ENCODE results near the gene ACMSD.
"Not testable (repeated sequence)": the region's sequence is repeated elsewhere in the genome, so short reads cannot be mapped to it uniquely, and the experiment has no call there.

Gene ACMSD

GRCh38 chr2:134852518-134852917, 14.1 kb downstream of the ACMSD start:
- DNase-seq (ENCODE audit: low read depth in 2 of 2) = no peak

- no peak for DNase-seq (ENCODE audit: low read depth in 2 of 2)
Observed at GRCh38 chr2:134855709-134856108, 17.3 kb downstream of the ACMSD start.

DNA sequence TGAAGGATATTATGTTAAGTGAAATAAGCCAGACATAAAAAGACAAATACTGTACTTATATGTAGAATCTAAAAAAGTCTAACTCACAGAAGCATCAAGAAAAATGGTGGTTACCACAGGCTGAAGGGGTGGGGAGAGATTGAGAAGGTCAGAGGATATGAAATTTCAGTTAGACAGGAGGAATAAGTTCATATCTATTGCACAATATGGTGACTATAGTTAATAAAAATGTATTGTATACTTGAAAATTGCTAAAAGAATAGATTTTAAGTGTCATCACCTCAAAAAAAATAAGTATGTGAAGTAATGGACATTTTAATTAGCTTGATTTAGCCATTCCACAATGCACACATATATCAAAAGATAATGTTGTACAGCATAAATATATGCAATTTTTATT, 19.8 kb downstream of the ACMSD start:
- no peak for DNase-seq (ENCODE audit: low read depth in 2 of 2)

GRCh38 chr2:134861173-134861572, 22.8 kb downstream of the ACMSD start:
- DNase-seq (ENCODE audit: low read depth in 2 of 2) = no peak

DNA sequence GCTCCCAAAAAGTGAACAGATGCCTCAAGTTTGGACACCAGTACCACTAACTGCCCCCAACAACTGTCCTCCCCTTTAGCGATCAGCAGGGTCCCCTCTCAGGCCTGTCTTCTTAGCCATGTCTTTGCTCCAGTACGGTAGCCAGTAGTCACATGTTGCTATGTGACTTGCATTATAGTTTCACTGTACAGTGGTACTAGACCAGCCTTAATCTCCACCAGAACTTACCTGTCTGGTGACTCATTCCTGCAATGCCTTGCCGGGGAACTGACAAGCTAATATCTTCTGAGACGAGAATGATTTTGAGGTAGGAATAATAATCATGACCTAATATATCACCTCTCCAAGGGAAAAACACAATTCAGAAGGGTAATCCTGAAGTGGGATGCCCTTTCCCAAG, 23.7 kb downstream of the ACMSD start:
- no peak for DNase-seq (ENCODE audit: low read depth in 2 of 2)

- DNase-seq (ENCODE audit: low read depth in 2 of 2) = no peak
Observed at GRCh38 chr2:134862674-134863073, 24.3 kb downstream of the ACMSD start.

DNA sequence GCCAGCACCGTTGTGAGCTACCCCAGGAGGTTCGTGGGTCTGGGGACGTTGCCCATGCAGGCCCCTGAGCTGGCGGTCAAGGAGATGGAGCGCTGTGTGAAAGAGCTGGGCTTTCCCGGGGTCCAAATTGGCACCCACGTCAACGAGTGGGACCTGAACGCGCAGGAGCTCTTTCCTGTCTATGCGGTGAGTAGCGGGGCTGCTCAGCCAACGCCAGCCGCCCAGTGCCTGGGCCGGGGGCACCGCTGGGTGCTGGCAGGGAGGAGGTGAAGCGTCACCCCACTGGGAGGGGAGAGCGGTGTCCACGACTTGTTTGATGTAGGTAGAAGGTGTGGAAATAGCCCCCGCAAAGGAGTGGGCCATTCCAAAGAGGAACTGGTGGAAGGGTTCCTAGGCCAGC, 25.0 kb downstream of the ACMSD start:
- no peak for DNase-seq (ENCODE audit: low read depth in 2 of 2)

DNA sequence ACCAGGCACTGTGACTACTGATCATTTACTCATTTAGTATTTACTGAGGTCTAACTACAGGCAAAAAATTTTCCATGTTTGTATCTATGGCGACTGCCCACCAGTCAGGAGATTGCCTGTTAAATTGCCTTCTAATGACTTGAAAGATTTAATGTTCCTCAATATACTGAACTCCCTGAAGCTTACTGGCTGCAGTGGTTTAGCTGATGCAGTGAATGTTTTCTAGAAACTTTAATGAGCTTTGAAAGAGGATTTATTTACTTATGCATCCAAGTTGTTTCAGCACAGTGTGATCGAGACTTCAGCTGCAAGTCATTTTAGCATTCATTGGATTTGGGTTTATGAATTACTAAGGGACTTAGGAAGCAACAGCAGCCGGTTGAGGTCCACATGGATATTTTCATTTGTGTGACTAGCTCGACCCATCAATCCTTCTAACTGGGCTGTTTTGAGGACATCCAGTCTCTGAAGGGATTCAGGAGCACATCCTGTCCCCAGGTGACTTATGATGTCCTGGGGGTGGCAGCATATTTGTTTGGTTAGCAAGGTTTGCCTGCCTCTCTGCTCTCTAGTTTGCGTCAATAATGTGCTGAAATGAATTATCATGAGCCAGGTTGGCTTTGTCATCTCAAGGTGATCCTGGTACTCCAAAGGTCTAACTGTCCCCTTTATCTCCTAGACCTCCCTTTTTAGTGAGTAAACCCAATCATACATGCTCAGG, 26.8 kb downstream of the ACMSD start:
- no peak for DNase-seq (ENCODE audit: low read depth in 2 of 2)

- DNase-seq (ENCODE audit: low read depth in 2 of 2) = no peak
Observed at GRCh38 chr2:134866498-134867099, 28.2 kb downstream of the ACMSD start.

DNA sequence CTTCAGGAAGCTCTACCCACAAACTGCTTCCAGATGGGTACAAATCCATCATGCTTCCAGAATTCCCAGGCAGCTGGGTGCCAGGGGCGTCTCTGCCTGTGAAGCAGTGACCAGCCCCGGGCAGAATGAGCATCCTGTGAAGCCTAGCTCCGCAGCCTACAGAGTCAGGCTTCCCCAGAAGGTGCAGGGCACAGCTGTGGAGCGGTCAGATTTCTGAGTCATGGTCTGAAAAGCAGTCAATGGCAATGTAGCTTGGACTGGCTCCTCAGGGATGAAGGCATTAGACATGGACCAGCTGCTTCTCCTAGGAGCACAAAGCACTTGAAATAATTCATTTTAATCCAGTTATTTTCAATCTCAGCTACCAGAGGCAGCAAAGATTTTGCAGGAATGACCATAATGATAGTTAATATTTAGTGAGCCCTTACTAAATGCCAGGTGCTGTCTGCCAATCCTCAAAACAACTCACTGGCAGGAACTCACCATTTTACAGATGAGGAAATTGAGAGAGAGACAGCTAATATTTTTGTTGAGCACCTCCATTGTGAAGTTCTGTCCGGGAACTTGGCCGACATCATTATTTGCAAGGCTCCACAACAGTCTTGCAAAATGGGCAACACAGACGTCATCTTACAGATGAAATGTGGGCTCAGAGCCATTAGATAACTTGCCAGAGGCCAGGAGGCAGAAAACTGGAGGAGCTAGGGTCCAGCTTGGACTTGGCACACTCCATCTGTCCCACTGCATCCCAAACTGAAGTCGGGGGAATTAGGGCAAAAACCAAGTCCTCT, 31.7 kb downstream of the ACMSD start:
- no peak for DNase-seq (ENCODE audit: low read depth in 2 of 2)

DNA sequence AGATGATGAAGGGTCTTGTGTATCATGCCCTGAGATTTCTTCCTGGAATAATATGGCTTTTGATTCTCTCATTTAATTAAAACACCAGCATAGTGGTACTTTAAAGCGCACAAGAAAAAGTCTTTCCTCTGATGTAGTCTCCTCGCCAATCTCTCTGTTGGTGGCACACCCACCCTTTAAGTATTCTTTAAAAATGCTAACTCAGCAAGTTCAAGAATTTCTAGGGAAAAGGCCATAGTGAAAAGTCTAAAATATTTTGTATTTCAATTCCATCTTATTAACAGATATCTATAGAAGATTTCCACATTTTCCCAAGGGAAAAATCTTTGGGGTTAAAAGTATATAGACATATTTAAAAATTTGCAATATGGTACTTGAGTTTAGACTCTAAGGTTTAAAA, 34.7 kb downstream of the ACMSD start:
- no peak for DNase-seq (ENCODE audit: low read depth in 2 of 2)

- no peak for DNase-seq (ENCODE audit: low read depth in 2 of 2)
Observed at GRCh38 chr2:134875309-134875708, 36.9 kb downstream of the ACMSD start.

- no peak for DNase-seq (ENCODE audit: low read depth in 2 of 2)
Observed at GRCh38 chr2:134882773-134883172, 44.4 kb downstream of the ACMSD start.

GRCh38 chr2:134883552-134884293, 45.3 kb downstream of the ACMSD start:
- no peak for DNase-seq (ENCODE audit: low read depth in 2 of 2)

- DNase-seq (ENCODE audit: low read depth in 2 of 2) = no peak
Observed at GRCh38 chr2:134884435-134884834, 46.0 kb downstream of the ACMSD start.

DNA sequence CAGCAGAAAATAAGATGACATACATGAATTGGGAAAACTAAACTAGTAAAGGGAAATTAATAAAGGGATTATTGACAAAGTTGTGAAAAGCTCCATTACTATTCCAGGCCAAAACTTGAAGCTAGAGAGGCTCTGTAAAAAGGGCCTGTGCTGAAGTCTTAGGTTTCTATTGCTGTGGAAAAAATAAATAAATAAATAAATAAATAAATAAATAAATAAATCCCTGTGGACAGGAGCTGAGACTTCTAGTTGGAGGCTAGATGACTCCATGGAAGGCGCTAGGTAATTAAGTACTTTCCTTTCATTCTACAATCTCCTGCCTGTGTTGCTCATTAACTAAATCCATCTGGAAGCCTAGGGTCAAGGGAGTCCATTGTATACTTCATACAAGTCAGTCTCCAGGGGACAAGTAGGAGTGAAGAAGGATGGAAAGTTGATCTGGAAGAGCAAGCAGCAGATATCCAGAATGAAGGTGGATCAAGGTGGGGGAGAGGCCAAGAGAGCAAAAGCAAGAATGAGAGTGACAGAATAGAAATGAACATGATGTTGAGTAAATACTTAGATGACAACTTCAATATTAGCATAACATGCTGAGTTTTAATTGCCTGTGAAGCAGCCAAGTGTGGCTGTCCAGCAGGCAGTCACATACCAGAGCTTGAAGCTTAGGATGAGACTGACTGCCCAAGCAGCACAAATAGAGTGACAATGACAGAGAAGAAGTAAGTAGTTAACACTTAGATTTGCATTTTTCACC, 54.0 kb downstream of the ACMSD start:
- no peak for DNase-seq (ENCODE audit: low read depth in 2 of 2)

GRCh38 chr2:134897932-134898331, 59.5 kb downstream of the ACMSD start:
- no peak for DNase-seq (ENCODE audit: low read depth in 2 of 2)

DNA sequence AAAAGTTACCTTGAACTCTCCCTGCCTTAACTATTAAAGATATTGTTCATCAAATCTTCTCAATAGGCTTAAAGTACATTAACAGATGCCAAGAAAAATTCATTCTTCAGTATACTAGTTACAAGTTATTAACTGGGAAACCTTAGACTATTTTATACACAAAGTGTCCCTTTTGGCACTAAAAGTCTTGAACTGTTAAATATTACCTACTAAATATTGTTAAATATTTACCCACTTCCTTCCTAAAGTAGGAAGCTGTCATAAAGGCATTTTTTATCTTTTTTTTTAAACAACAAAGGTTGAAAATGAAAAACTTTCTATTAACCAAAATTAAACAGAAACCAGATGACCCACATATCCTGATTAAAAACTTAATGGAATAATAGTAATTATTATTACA, 60.8 kb downstream of the ACMSD start:
- DNase-seq (ENCODE audit: low read depth in 2 of 2) = no peak

DNA sequence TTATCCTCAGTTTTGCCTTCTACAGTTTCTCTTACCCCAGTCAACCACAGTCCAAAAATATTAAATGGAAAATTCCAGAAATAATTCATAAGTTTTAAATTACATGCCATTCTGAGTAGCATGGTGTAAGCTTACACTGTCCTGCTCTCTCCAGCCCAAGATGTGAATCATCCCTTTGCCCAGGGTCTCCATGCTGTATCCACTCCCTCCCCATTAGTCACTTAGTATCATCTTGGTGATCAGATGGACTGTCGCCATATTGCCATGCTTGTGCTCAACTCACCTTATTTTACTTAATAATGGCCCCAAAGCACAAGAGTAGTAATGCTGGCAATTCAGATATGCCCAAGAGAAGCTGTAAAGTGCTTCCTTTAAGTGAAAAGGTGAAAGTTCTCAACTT, 61.7 kb downstream of the ACMSD start:
- DNase-seq (ENCODE audit: low read depth in 2 of 2) = no peak

- not testable (repeated sequence) for DNase-seq (ENCODE audit: low read depth in 2 of 2)
Observed at GRCh38 chr2:134903701-134904100, 65.3 kb downstream of the ACMSD start.

- no peak for DNase-seq (ENCODE audit: low read depth in 2 of 2)
Observed at GRCh38 chr2:134905168-134905567, 66.8 kb downstream of the ACMSD start.

DNA sequence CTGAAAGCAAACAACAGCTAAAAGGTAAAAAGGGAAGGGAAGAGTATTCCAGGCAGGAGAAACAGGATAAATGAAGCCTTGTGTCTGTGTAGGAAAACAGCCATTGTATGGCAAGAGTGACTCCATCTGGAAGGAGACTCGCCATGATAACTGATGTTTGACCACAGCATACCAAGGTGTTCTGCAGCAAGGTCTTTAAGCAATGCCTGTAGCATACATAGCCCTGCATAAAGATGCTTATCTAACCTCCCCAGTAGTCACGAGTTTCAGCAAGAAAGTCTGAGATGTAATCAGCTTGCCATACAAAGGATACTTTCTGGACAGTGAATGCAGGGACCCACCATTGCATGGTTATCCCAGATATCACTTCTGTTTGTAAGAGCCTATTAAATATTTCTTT, 68.3 kb downstream of the ACMSD start:
- no peak for DNase-seq (ENCODE audit: low read depth in 2 of 2)
